HFFc6 (cell line): ENCODE data around the gene CREB5. TPM values are rescaled to one million over a fixed set of nuclear protein-coding genes. Genes with fewer than 3 reads are reported as not detected.

Experiments used
- DNase-seq: peaks from one replicate; pipeline ENCODE4 v3.0.0-alpha.2; 2018
- H3K27ac Mint-ChIP-seq: 2 replicates; pipeline ENCODE4 v1.8.0; 2020; ENCODE audit warnings: mild to moderate bottlenecking, mixed read lengths
- H3K27me3 Mint-ChIP-seq: 2 replicates; pipeline ENCODE4 v1.8.0; 2021; ENCODE audit warnings: mild to moderate bottlenecking, moderate library complexity, mixed read lengths; ENCODE audit not compliant: insufficient read depth
- H3K36me3 Mint-ChIP-seq: 2 replicates; pipeline ENCODE4 v1.8.0; 2021; ENCODE audit warnings: low read depth, mixed read lengths
- H3K4me1 Mint-ChIP-seq: 2 replicates; pipeline ENCODE4 v1.8.0; 2020; ENCODE audit warnings: low read depth, mixed read lengths
- H3K4me3 Mint-ChIP-seq: 2 replicates; pipeline ENCODE4 v1.8.0; 2020; ENCODE audit warnings: mild to moderate bottlenecking, moderate library complexity, mixed read lengths
- H3K9me3 Mint-ChIP-seq: 2 replicates; pipeline ENCODE4 v1.8.0; 2020; ENCODE audit warnings: mild to moderate bottlenecking, mixed read lengths
- CTCF ChIP-seq: fragments of 200-600 bp; sonication (generic); IDR thresholded peaks from 2 replicates; pipeline ENCODE4 v1.5.0; 2021; ENCODE audit warnings: antibody characterized with exemption, mild to moderate bottlenecking
- total RNA-seq, 6 experiments: library from RNA; stranded (reverse); fragmentation: NEBNext Ultra II Directional; extraction: Animal tissue kit (Norgen Biotek cat#: 25700); gene quantifications; 2 replicates in 1 of 6; 3 replicates in 5 of 6; pipeline ENCODE4 v1.2.3, GENCODE V29; 2021

The CREB5 gene
- total RNA-seq, 6 experiments from 2014 or later = 0.60 to 0.90 (median 0.79) TPM

- H3K9me3 Mint-ChIP-seq = no peaks in the 10 kb centered on the region; the same call in 1 of the 2 replicates
- H3K4me1 Mint-ChIP-seq = peaks cover 19% of the 10 kb centered on the region; the same call in 1 of the 2 replicates
- no peaks in the 10 kb centered on the region; the same call in 1 of the 2 replicates for H3K27me3 Mint-ChIP-seq
- no peak overlapping the region for H3K4me3 Mint-ChIP-seq
- H3K27ac Mint-ChIP-seq = no peak overlapping the region
- no peak for DNase-seq
- no peak for TF ChIP-seq CTCF
- no peaks in the 10 kb centered on the region for H3K36me3 Mint-ChIP-seq
These were observed 341.3 kb downstream of the CREB5 start for GRCh38 chr7:28753613-28754012.

- peak; percentile 5 for DNase-seq
- H3K9me3 Mint-ChIP-seq = no peaks in the 10 kb centered on the region; the same call in 1 of the 2 replicates
These were observed 341.7 kb downstream of the CREB5 start for GRCh38 chr7:28754027-28754426.

DNA sequence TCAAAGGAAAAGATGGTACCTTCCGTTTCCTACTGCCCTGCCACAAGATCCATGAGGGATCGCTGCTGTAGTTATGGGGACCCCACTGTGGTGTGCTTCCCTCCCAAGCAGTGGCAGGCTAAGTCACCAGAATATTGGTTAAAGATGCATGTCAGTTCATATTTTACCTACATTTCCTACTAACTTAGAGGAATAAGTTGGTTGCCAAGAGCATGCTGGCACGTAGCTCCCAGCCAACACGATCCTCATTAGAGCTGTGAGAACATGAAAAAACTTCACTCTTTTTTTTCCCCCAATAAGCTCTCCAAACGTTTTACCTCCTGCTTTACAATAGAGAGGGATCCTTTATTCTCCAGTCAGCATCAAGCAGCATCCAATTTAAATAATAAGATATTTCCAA is 342.1 kb downstream of the CREB5 start:
- DNase-seq = no peak
- no peak for TF ChIP-seq CTCF
- no peak overlapping the region for H3K4me3 Mint-ChIP-seq
- no peak overlapping the region for H3K27ac Mint-ChIP-seq
- H3K27me3 Mint-ChIP-seq = no peaks in the 10 kb centered on the region; the same call in 1 of the 2 replicates
- no peaks in the 10 kb centered on the region; the same call in 1 of the 2 replicates for H3K9me3 Mint-ChIP-seq
- H3K4me1 Mint-ChIP-seq = peaks cover 11% of the 10 kb centered on the region; the same call in 1 of the 2 replicates
- H3K36me3 Mint-ChIP-seq = no peaks in the 10 kb centered on the region

More at GRCh38 chr7:28754027-28754426, 341.7 kb downstream of the CREB5 start:
- H3K4me3 Mint-ChIP-seq = no peak overlapping the region
- H3K4me1 Mint-ChIP-seq = peaks cover 15% of the 10 kb centered on the region; the same call in 1 of the 2 replicates
- no peaks in the 10 kb centered on the region for H3K36me3 Mint-ChIP-seq
- TF ChIP-seq CTCF = no peak
- H3K27me3 Mint-ChIP-seq = no peaks in the 10 kb centered on the region; the same call in 1 of the 2 replicates
- H3K27ac Mint-ChIP-seq = no peak overlapping the region

GRCh38 chr7:28755255-28755654 is 342.9 kb downstream of the CREB5 start:
- peaks cover 9% of the 10 kb centered on the region; the same call in 1 of the 2 replicates for H3K4me1 Mint-ChIP-seq
- DNase-seq = peak; percentile 31

GRCh38 chr7:28758186-28758585 is 345.9 kb downstream of the CREB5 start:
- Mint-ChIP-seq H3K27ac (no peak overlapping the region), H3K4me1 (peaks cover 9% of the 10 kb centered on the region; the same call in 1 of the 2 replicates), H3K4me3 (no peak overlapping the region), H3K36me3 (no peaks in the 10 kb centered on the region), H3K27me3 (peaks cover 2% of the 10 kb centered on the region; the same call in 1 of the 2 replicates), H3K9me3 (peaks cover 4% of the 10 kb centered on the region; the same call in 1 of the 2 replicates)
- TF ChIP-seq CTCF = no peak
- DNase-seq = no peak

More at GRCh38 chr7:28755255-28755654, 342.9 kb downstream of the CREB5 start:
- TF ChIP-seq CTCF = no peak
- Mint-ChIP-seq H3K9me3 (no peaks in the 10 kb centered on the region; the same call in 1 of the 2 replicates), H3K36me3 (no peaks in the 10 kb centered on the region), H3K4me3 (no peak overlapping the region), H3K27ac (no peak overlapping the region), H3K27me3 (no peaks in the 10 kb centered on the region; the same call in 1 of the 2 replicates)
